HG03342 (cell line): ENCODE data around the gene SPHKAP.
"Not testable (repeated sequence)": the region's sequence is repeated elsewhere in the genome, so short reads cannot be mapped to it uniquely, and the experiment has no call there.

Source experiments
- ATAC-seq: cut with Tn5 transposase; IDR thresholded peaks from one replicate; pipeline ENCODE4 v1.9.1; 2021; ENCODE audit warnings: mild to moderate bottlenecking, moderate library complexity; ENCODE audit not compliant: unreplicated experiment

Gene SPHKAP

GRCh38 chr2:228038967-228039366, 142.5 kb downstream of the SPHKAP start:
- ATAC-seq, result no peak

- ATAC-seq, result no peak
Measured at GRCh38 chr2:228037915-228038314, 143.6 kb downstream of the SPHKAP start.

GRCh38 chr2:228023619-228024018, 157.9 kb downstream of the SPHKAP start:
- no peak for ATAC-seq

GRCh38 chr2:228018311-228018710, 163.2 kb downstream of the SPHKAP start:
- no peak for ATAC-seq

- ATAC-seq, result no peak
Measured at GRCh38 chr2:228017784-228018183, 163.7 kb downstream of the SPHKAP start.

- ATAC-seq, result no peak
Measured at GRCh38 chr2:228016402-228016801, 165.1 kb downstream of the SPHKAP start.

GRCh38 chr2:228015741-228016140, 165.7 kb downstream of the SPHKAP start:
- no peak for ATAC-seq

- no peak for ATAC-seq
Measured at GRCh38 chr2:227996366-227996765, 185.1 kb downstream of the SPHKAP start.

GRCh38 chr2:227990937-227991336, 190.6 kb downstream of the SPHKAP start:
- ATAC-seq, result no peak

GRCh38 chr2:227973241-227973640, 208.2 kb downstream of the SPHKAP start:
- ATAC-seq, result no peak

- no peak for ATAC-seq
Measured at GRCh38 chr2:227971619-227972230, 209.8 kb downstream of the SPHKAP start.

GRCh38 chr2:227960317-227960716, 221.2 kb downstream of the SPHKAP start:
- ATAC-seq, result no peak

GRCh38 chr2:227942965-227943364, 238.5 kb downstream of the SPHKAP start:
- ATAC-seq, result no peak

GRCh38 chr2:227942021-227942420, 239.5 kb downstream of the SPHKAP start:
- ATAC-seq, result peak; percentile 80

- peak; percentile 58 for ATAC-seq
Measured at GRCh38 chr2:227939271-227940027, 242.0 kb downstream of the SPHKAP start.

- ATAC-seq, result not testable (repeated sequence)
Measured at GRCh38 chr2:227936249-227936648, 245.2 kb downstream of the SPHKAP start.

- ATAC-seq, result no peak
Measured at GRCh38 chr2:227933884-227934283, 247.6 kb downstream of the SPHKAP start.

GRCh38 chr2:227932403-227932802, 249.1 kb downstream of the SPHKAP start:
- ATAC-seq, result no peak

- ATAC-seq, result no peak
Measured at GRCh38 chr2:227932001-227932400, 249.5 kb downstream of the SPHKAP start.
